HepG2 (cell line): ENCODE results near the gene TRA2B. TPM values are rescaled to one million over a fixed set of nuclear protein-coding genes. Genes with fewer than 3 reads are reported as not detected.

Experiments
- DMTF1 ChIP-seq: sonication (generic); formaldehyde crosslinking; IDR thresholded peaks from 2 replicates; pipeline ENCODE4 v1.4.0; 2020; ENCODE audit warnings: mild to moderate bottlenecking, missing genetic modification reagents
- GLI4 ChIP-seq: sonication (generic); formaldehyde crosslinking; IDR thresholded peaks from 2 replicates; pipeline ENCODE4 v1.5.1; 2020; ENCODE audit warnings: missing genetic modification reagents, mild to moderate bottlenecking, moderate library complexity, borderline replicate concordance
- MBNL3 ChIP-seq: fragments of 250-450 bp; sonication (Bioruptor Pico); conservative IDR thresholded peaks from 2 replicates; pipeline ENCODE4 v1.8.0; 2022; ENCODE audit warnings: mild to moderate bottlenecking, inconsistent platforms
- MEIS2 ChIP-seq: sonication (generic); formaldehyde crosslinking; IDR thresholded peaks from 2 replicates; pipeline ENCODE4 v1.9.0; 2021; ENCODE audit warnings: mild to moderate bottlenecking, missing genetic modification reagents
- MXD4 ChIP-seq: IDR thresholded peaks from 2 replicates; pipeline ENCODE4 v1.6.1; 2016; ENCODE audit warnings: mild to moderate bottlenecking, missing biosample characterization, missing genetic modification reagents
- NFAT5 ChIP-seq: sonication (generic); formaldehyde crosslinking; IDR thresholded peaks from 2 replicates; pipeline ENCODE4 v1.4.0; 2020; ENCODE audit warnings: missing genetic modification reagents
- NFYB ChIP-seq: sonication (generic); formaldehyde crosslinking; IDR thresholded peaks from 2 replicates; pipeline ENCODE4 v1.4.0; 2020; ENCODE audit warnings: missing genetic modification reagents
- PRDM4 ChIP-seq: sonication (generic); formaldehyde crosslinking; IDR thresholded peaks from 2 replicates; pipeline ENCODE4 v1.9.0; 2021; ENCODE audit warnings: missing genetic modification reagents, borderline replicate concordance
- RBM22 ChIP-seq: fragments of 200-400 bp; formaldehyde crosslinking; optimal IDR thresholded peaks from 2 replicates; pipeline ENCODE3; 2017; ENCODE audit warnings: mild to moderate bottlenecking, low read length, moderate library complexity
- TGIF2 ChIP-seq: IDR thresholded peaks from 2 replicates; pipeline ENCODE4 v1.6.1; 2016; ENCODE audit warnings: control low read depth, missing compliant biosample characterization
- THRA ChIP-seq: sonication (generic); formaldehyde crosslinking; IDR thresholded peaks from 2 replicates; pipeline ENCODE4 v1.4.0; 2020; ENCODE audit warnings: missing genetic modification reagents, borderline replicate concordance
- TRIM24 ChIP-seq: sonication (generic); formaldehyde crosslinking; IDR thresholded peaks from 2 replicates; pipeline ENCODE4 v1.8.0; 2022; ENCODE audit warnings: mild to moderate bottlenecking, missing genetic modification reagents
- ZBTB8A ChIP-seq: sonication (generic); formaldehyde crosslinking; IDR thresholded peaks from 2 replicates; pipeline ENCODE4 v1.4.0; 2020; ENCODE audit warnings: mild to moderate bottlenecking, low read depth, missing genetic modification reagents, borderline replicate concordance
- ZNF335 ChIP-seq: sonication (generic); formaldehyde crosslinking; IDR thresholded peaks from 2 replicates; pipeline ENCODE4 v1.4.0; 2020; ENCODE audit warnings: missing genetic modification reagents
- ZNF34 ChIP-seq: sonication (generic); formaldehyde crosslinking; IDR thresholded peaks from 2 replicates; pipeline ENCODE4 v1.4.0; 2020; ENCODE audit warnings: mild to moderate bottlenecking, missing genetic modification reagents, borderline replicate concordance
- ZNF547 ChIP-seq: sonication (generic); formaldehyde crosslinking; IDR thresholded peaks from 2 replicates; pipeline ENCODE4 v1.5.1; 2020; ENCODE audit warnings: mild to moderate bottlenecking, missing genetic modification reagents
- ZNF713 ChIP-seq: sonication (generic); formaldehyde crosslinking; IDR thresholded peaks from 2 replicates; pipeline ENCODE4 v1.4.0; 2020; ENCODE audit warnings: mild to moderate bottlenecking, missing genetic modification reagents
- ZNF746 ChIP-seq: sonication (generic); formaldehyde crosslinking; IDR thresholded peaks from 2 replicates; pipeline ENCODE4 v1.8.0; 2022; ENCODE audit warnings: mild to moderate bottlenecking, missing genetic modification reagents
- polyA plus RNA-seq, 8 experiments: library from polyadenylated mRNA; depleted of rRNA in 3 of 8; stranded (reverse) in 7 of 8; unstranded in 1 of 8; fragments of >200 nt; fragmentation: Illumina TruSeq in 4 of 8; extraction: Trizol in 4 of 8; gene quantifications; 2 replicates each; pipeline versions ENCODE4 v1.2.1 to v1.2.3, GENCODE V29; 2011 to 2016; ENCODE audit warnings: low read depth in 4 of 8, missing spikeins in 1 of 8, mixed read lengths in 1 of 8; ENCODE audit not compliant: insufficient read depth in 1 of 8
- total RNA-seq, 5 experiments: library from RNA; depleted of rRNA; stranded (reverse); fragments of >200 nt; fragmentation: Illumina TruSeq; extraction: Trizol; gene quantifications; 2 replicates each; pipeline ENCODE4 v1.2.3, GENCODE V29; 2016; ENCODE audit warnings: low read depth in 1 of 5

TRA2B gene
- total and polyA plus RNA-seq, 2 of the 13 experiments (the other 11 are each of a cell fraction or from before 2014, with no cell fraction given) = 105 to 241 TPM

GRCh38 chr3:185937689-185938374 lies at the start of gene TRA2B (continued):
- TF ChIP-seq NFAT5 (CRISPR knock-in tag) = peak; percentile 83
- TF ChIP-seq RBM22 = no peak
- TF ChIP-seq ZBTB8A (CRISPR knock-in tag) = no peak
- peak; percentile 88; the same call in 1 of the 2 replicates for TF ChIP-seq GLI4 (CRISPR knock-in tag)
- TF ChIP-seq NFYB (CRISPR knock-in tag) = peak; percentile 66
- peak; percentile 97; the same call in 1 of the 2 replicates for TF ChIP-seq ZNF547 (CRISPR knock-in tag)
- no peak for TF ChIP-seq MXD4
- TF ChIP-seq PRDM4 (CRISPR knock-in tag) = peak; percentile 22; the same call in 1 of the 2 replicates
- TF ChIP-seq TGIF2 = peak; percentile 47; the same call in 1 of the 2 replicates
- no peak; the same call in none of the 2 replicates for TF ChIP-seq THRA (CRISPR knock-in tag)
- no peak for TF ChIP-seq ZNF335 (CRISPR knock-in tag)
- TF ChIP-seq ZNF34 = peak; percentile 85; the same call in 1 of the 2 replicates
- peak; percentile 68 for TF ChIP-seq ZNF746 (CRISPR knock-in tag)
- TF ChIP-seq MBNL3 (CRISPR knock-in tag) = no peak
- TF ChIP-seq MEIS2 (CRISPR knock-in tag) = peak; percentile 73; the same call in 1 of the 2 replicates
- TF ChIP-seq ZNF713 (CRISPR knock-in tag) = peak; percentile 49; the same call in 1 of the 2 replicates
- no peak for TF ChIP-seq DMTF1 (CRISPR knock-in tag)
- TF ChIP-seq TRIM24 = no peak
